ENCODE measurements around the gene RRAGD. TPM values are rescaled to one million over a fixed set of nuclear protein-coding genes. Genes with fewer than 3 reads are reported as not detected.

Gene RRAGD
- total and polyA plus RNA-seq, 2 of the 8 experiments (the other 6 are each of a cell fraction or from before 2014, with no cell fraction given) = 7.2 to 30.8 TPM

DNA sequence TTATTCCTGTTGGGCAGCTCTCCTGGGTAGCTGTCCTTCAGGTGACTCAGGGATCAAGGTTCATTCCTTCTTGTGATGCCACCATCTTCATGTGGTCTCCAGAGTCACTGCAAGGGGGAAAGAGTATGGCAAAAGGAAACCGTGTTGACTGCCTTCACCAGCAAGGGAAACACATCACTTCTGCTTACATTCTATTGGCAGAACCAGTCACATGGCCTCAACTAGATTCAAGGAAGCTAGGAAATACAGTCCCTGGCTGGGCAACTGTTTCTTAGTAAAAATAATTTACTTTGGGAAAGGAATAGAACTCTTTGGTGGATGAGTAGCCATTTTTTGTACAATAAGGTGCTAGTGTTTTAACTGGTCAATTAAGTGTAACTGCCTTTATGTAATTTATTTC, 26.2 kb upstream of the RRAGD start:
- Histone ChIP-seq H3K14ac (ENCODE audit: insufficient read length) (no peak overlapping the region), H3K79me1 (ENCODE audit: low read depth, low read length) (no peaks in the 10 kb centered on the region), H3K56ac (replicated peaks; ENCODE audit: insufficient read length, low read depth, low read length) (no peak overlapping the region), H2BK120ac (replicated peaks; ENCODE audit: low read depth, low read length) (no peak overlapping the region), H2BK12ac (ENCODE audit: low read depth, low read length) (no peak overlapping the region), H3K36me3 (ENCODE audit: control insufficient read depth in 2 of 4, insufficient read depth in 4 of 4, low read length in 3 of 4) (no peaks in the 10 kb centered on the region), H3K4me3 (ENCODE audit: extremely low read depth in 1 of 4, insufficient read depth in 2 of 4, low read depth in 3 of 4, low read length in 4 of 4) (no peak overlapping the region), H3K18ac (ENCODE audit: extremely low read depth, low read length) (no peak overlapping the region), H4K8ac (ENCODE audit: extremely low read depth, insufficient read depth, low read length) (no peak overlapping the region), H3K27ac (ENCODE audit: low read depth, low read length) (no peak overlapping the region), H2BK5ac (ENCODE audit: low read depth, low read length) (no peak overlapping the region), H2BK15ac (ENCODE audit: low read length) (no peak overlapping the region), H3K4me1 (replicated peaks in 1 of 4; ENCODE audit: control insufficient read depth in 3 of 4, insufficient read depth in 4 of 4, low read length in 3 of 4) (peaks cover 0 to 4% (median 1%) of the 10 kb centered on the region in 4 experiments; a peak in 2 of 7 replicates), H3K4me2 (ENCODE audit: insufficient read depth in 1 of 2, low read depth in 2 of 2, low read length in 2 of 2) (no peak overlapping the region), H4K91ac (replicated peaks; ENCODE audit: insufficient read length, low read length) (no peak overlapping the region), H3K9me3 (ENCODE audit: insufficient read depth in 2 of 2, low read depth in 1 of 2, low read length in 1 of 2) (no peaks in the 10 kb centered on the region; a peak in 1 of 4 replicates), H2BK20ac (ENCODE audit: low read length) (no peak overlapping the region), H3K4ac (replicated peaks; ENCODE audit: insufficient read length, low read depth, low read length) (no peak overlapping the region), H4K5ac (ENCODE audit: insufficient read length, low read depth, low read length) (no peak overlapping the region), H2AK5ac (ENCODE audit: low read depth, low read length) (no peak overlapping the region), H4K20me1 (replicated peaks in 1 of 2; ENCODE audit: control insufficient read depth in 1 of 2, insufficient read depth in 2 of 2, low read length in 2 of 2) (no peaks in the 10 kb centered on the region), H3K23ac (ENCODE audit: insufficient read length) (no peak overlapping the region), H3K9ac (replicated peaks in 1 of 4; ENCODE audit: extremely low read depth in 1 of 4, low read depth in 3 of 4, low read length in 3 of 4) (no peak overlapping the region), H3K23me2 (ENCODE audit: low read depth, low read length) (peaks cover 3% of the 10 kb centered on the region; the same call in 1 of the 2 replicates), H2AFZ (ENCODE audit: low read length) (no peak overlapping the region), H3K27me3 (replicated peaks in 1 of 4; ENCODE audit: control insufficient read depth in 3 of 4, extremely low read depth in 1 of 4, insufficient read depth in 3 of 4, low read length in 3 of 4) (peaks cover 0 to 16% (median 6%) of the 10 kb centered on the region in 4 experiments; a peak in 5 of 7 replicates), H3K79me2 (ENCODE audit: control insufficient read depth in 1 of 2, insufficient read depth in 2 of 2, low read length in 2 of 2) (no peaks in the 10 kb centered on the region)
- no peak for TF ChIP-seq TEAD4 (IDR thresholded peaks at IDR 0.05; ENCODE audit: low read depth, low read length)
- no peak for TF ChIP-seq GTF2F1 (IDR thresholded peaks at IDR 0.05; ENCODE audit: borderline replicate concordance, low read depth, low read length)
- TF ChIP-seq JUN (IDR thresholded peaks at IDR 0.05; ENCODE audit: low read depth, low read length) = no peak
- TF ChIP-seq KDM5A (IDR thresholded peaks at IDR 0.05; ENCODE audit: low read length) = no peak
- no peak for TF ChIP-seq KDM1A (IDR thresholded peaks at IDR 0.05; ENCODE audit: borderline replicate concordance, low read length)
- TF ChIP-seq, protein P1, sequence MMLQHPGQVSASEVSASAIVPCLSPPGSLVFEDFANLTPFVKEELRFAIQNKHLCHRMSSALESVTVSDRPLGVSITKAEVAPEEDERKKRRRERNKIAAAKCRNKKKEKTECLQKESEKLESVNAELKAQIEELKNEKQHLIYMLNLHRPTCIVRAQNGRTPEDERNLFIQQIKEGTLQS (IDR thresholded peaks at IDR 0.05; ENCODE audit: insufficient read depth, low read depth, low read length) = no peak
- TF ChIP-seq HDAC6 (IDR thresholded peaks at IDR 0.05; ENCODE audit: low read depth, low read length) = no peak
- no peak for TF ChIP-seq RBBP5 (IDR thresholded peaks at IDR 0.05; ENCODE audit: borderline replicate concordance, low read depth, low read length)
- no peak for TF ChIP-seq ASH2L (IDR thresholded peaks at IDR 0.05; ENCODE audit: low read length)
- TF ChIP-seq CHD1 (IDR thresholded peaks at IDR 0.05; ENCODE audit: low read depth, low read length) = no peak
- TF ChIP-seq CTBP2 (IDR thresholded peaks at IDR 0.05; ENCODE audit: borderline replicate concordance, insufficient read depth, insufficient read length, low read length) = no peak
- no peak for DNase-seq (ENCODE audit: low read depth in 1 of 2, low spot score in 2 of 2)
- ChIA-PET POLR2A (ENCODE audit: partially characterized antibody) (interaction anchor here (0.6 kb wide), 1 partner anchor 376 kb away, joined by 5 read pairs; no protein-coding TSS in a partner anchor), CTCF (ENCODE audit: partially characterized antibody) (interaction anchor here (1.0 to 2.5 kb wide), 7 partner anchors 9 to 172 kb away, joined by 3 to 16 read pairs (median 5); no protein-coding TSS in a partner anchor)
- 93% methylated on average over 1 of the region's 1 CpG; no CpG with 5 or more reads in 1 of the 2 experiments for WGBS, 2 experiments (ENCODE audit: extremely low coverage in 1 of 2, insufficient coverage in 1 of 2, insufficient read length in 1 of 2, insufficient replicate concordance in 2 of 2, low coverage in 1 of 2, low lambda C conversion rate in 2 of 2, missing lambda C conversion rate in 1 of 2)
- no peak for FAIRE-seq
